Smooth muscle cell (in vitro differentiated cells): Measurements from ENCODE around the gene DMBT1. TPM values are rescaled to one million over a fixed set of nuclear protein-coding genes. Genes with fewer than 3 reads are reported as not detected.

Source experiments
- DNase-seq: peaks from one replicate; lab custom pipeline; 2025; ENCODE audit not compliant: unreplicated experiment; lab: John Stamatoyannopoulos, UW
- H2AFZ ChIP-seq: fragments of 200-600 bp; sonication (generic); 2 replicates; pipeline ENCODE4 v1.6.0; 2016; ENCODE audit warnings: antibody characterized with exemption, low read depth, mild to moderate bottlenecking
- H3F3A ChIP-seq: fragments of 200-600 bp; sonication (generic); 2 replicates; pipeline ENCODE4 v1.6.0; 2017; ENCODE audit warnings: antibody characterized with exemption, low read depth
- H3K27ac ChIP-seq: fragments of 200-600 bp; sonication (generic); 2 replicates; pipeline ENCODE4 v1.5.1; 2016; ENCODE audit warnings: low read depth, mild to moderate bottlenecking
- H3K27me3 ChIP-seq: fragments of 200-600 bp; sonication (generic); 2 replicates; pipeline ENCODE4 v1.6.1; 2016; ENCODE audit warnings: low read depth, mild to moderate bottlenecking
- H3K36me3 ChIP-seq: fragments of 200-600 bp; sonication (generic); 2 replicates; pipeline ENCODE4 v1.5.1; 2016; ENCODE audit warnings: low read depth
- H3K4me1 ChIP-seq: fragments of 200-600 bp; sonication (generic); 2 replicates; pipeline ENCODE4 v1.5.1; 2016; ENCODE audit warnings: low read depth
- H3K4me2 ChIP-seq: fragments of 200-600 bp; sonication (generic); 2 replicates; pipeline ENCODE4 v1.6.0; 2016; ENCODE audit warnings: mild to moderate bottlenecking
- H3K4me3 ChIP-seq: fragments of 200-600 bp; sonication (generic); 2 replicates; pipeline ENCODE4 v1.5.1; 2016; ENCODE audit warnings: mild to moderate bottlenecking
- H3K79me2 ChIP-seq: fragments of 200-600 bp; sonication (generic); 2 replicates; pipeline ENCODE4 v1.6.0; 2016; ENCODE audit warnings: low read depth, mild to moderate bottlenecking
- H3K9ac ChIP-seq: fragments of 200-600 bp; sonication (generic); 2 replicates; pipeline ENCODE4 v1.6.0; 2016; ENCODE audit warnings: low read depth
- H3K9me3 ChIP-seq: fragments of 200-600 bp; sonication (generic); replicated peaks from 2 replicates; pipeline ENCODE4 v1.5.1; 2016; ENCODE audit warnings: low read depth
- H4K20me1 ChIP-seq: fragments of 200-600 bp; sonication (generic); 2 replicates; pipeline ENCODE4 v1.6.0; 2016; ENCODE audit warnings: low read depth
- WGBS: methylation state at CpG from one replicate; pipeline ENCODE4 v1.1.7; 2016; ENCODE audit warnings: low lambda C conversion rate; 5-methylcytosine and 5-hydroxymethylcytosine counted together
- polyA plus RNA-seq: library from polyadenylated mRNA; unstranded; fragments of >200 nt; fragmentation: Nextera tagmentation; extraction: Ambion mirVana; gene quantifications from 2 replicates; pipeline ENCODE4 v1.2.1, GENCODE V29; 2016
- total RNA-seq: library from RNA; depleted of rRNA; stranded (reverse); fragments of >200 nt; gene quantifications from 2 replicates; pipeline ENCODE4 v1.2.3, GENCODE V29; 2014
- TF ChIP-seq, protein P1 (sequence below): fragments of 200-600 bp; sonication (generic); IDR thresholded peaks from 2 replicates; pipeline ENCODE4 v1.5.1; 2017; ENCODE audit warnings: borderline replicate concordance, mild to moderate bottlenecking, antibody characterized with exemption; ENCODE audit not compliant: insufficient read depth, poor library complexity, severe bottlenecking

Gene DMBT1
- total and polyA plus RNA-seq, 2 experiments from 2014 or later, result not detected

DNA sequence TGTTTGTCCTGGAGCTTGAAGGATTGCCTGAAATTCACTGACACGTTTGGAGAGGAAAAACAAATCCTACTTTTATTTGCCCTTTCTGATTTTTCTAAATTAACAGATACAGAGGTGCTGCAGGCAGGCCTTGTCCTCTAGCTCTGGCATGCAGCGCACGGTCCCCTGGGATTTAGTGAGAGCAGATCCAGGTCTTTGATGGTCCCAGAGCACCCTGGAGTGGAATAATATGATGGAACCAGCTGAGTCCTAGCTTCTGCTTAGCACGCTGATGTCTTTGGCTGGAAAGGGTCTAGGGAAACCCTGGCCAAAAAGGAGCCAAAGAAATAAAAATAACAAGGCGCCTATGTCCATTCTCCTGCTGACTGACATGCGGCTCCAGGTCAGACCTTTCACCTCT lies 98.6 kb downstream of the DMBT1 start:
- 87% methylated on average over 6 of the region's 6 CpGs for WGBS
- H3K27me3 ChIP-seq, result peaks cover 11% of the 10 kb centered on the region
- no peak overlapping the region for H3K4me3 ChIP-seq
- no peaks in the 10 kb centered on the region for H3K79me2 ChIP-seq
- H3K4me1 ChIP-seq, result no peaks in the 10 kb centered on the region
- no peak overlapping the region for H2AFZ ChIP-seq
- no peaks in the 10 kb centered on the region for H3K9me3 ChIP-seq
- H3K9ac ChIP-seq, result no peak overlapping the region
- TF ChIP-seq, protein P1, sequence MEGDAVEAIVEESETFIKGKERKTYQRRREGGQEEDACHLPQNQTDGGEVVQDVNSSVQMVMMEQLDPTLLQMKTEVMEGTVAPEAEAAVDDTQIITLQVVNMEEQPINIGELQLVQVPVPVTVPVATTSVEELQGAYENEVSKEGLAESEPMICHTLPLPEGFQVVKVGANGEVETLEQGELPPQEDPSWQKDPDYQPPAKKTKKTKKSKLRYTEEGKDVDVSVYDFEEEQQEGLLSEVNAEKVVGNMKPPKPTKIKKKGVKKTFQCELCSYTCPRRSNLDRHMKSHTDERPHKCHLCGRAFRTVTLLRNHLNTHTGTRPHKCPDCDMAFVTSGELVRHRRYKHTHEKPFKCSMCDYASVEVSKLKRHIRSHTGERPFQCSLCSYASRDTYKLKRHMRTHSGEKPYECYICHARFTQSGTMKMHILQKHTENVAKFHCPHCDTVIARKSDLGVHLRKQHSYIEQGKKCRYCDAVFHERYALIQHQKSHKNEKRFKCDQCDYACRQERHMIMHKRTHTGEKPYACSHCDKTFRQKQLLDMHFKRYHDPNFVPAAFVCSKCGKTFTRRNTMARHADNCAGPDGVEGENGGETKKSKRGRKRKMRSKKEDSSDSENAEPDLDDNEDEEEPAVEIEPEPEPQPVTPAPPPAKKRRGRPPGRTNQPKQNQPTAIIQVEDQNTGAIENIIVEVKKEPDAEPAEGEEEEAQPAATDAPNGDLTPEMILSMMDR, result no peak
- no peak for DNase-seq
- H3F3A ChIP-seq, result no peaks in the 10 kb centered on the region
- no peak overlapping the region for H3K27ac ChIP-seq
- H3K36me3 ChIP-seq, result no peaks in the 10 kb centered on the region
- H3K4me2 ChIP-seq, result no peak overlapping the region
- no peaks in the 10 kb centered on the region for H4K20me1 ChIP-seq

- TF ChIP-seq, protein P1, result no peak
- Histone ChIP-seq H3K4me3 (no peak overlapping the region), H3K4me1 (no peaks in the 10 kb centered on the region), H3K4me2 (no peak overlapping the region), H3F3A (no peaks in the 10 kb centered on the region), H3K27ac (no peak overlapping the region), H3K9ac (no peak overlapping the region), H3K79me2 (no peaks in the 10 kb centered on the region), H3K36me3 (no peaks in the 10 kb centered on the region), H4K20me1 (no peaks in the 10 kb centered on the region), H3K27me3 (peaks cover 6% of the 10 kb centered on the region), H2AFZ (no peak overlapping the region), H3K9me3 (no peaks in the 10 kb centered on the region)
- WGBS, result 80% methylated on average over 7 of the region's 7 CpGs
- no peak for DNase-seq
These were observed 99.1 kb downstream of the DMBT1 start for GRCh38 chr10:122659651-122660050.

DNA sequence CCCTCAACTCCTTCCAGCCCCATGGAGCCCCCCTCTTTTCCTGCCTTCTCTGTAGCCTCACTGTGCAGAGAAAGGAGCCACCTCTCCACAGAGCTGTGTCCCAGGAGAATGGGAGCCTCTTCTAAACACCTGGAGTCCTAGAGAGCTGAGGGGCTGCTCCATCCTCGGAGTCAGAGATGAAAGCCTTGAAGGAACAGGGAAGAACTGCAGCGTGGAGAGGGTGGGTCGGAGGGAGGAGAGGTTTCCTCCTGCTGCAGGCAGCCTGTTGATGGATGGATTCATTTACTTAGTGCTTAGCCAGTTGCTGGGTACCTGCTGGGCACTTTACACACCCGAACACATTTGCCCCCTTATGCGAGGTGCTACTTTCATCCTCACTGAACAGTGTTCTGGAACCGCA lies 100.1 kb downstream of the DMBT1 start:
- 79% methylated on average over 6 of the region's 6 CpGs for WGBS
- no peak overlapping the region for H3K27ac ChIP-seq
- TF ChIP-seq, protein P1, result no peak
- no peak for DNase-seq
- H3K27me3 ChIP-seq, result peaks cover 3% of the 10 kb centered on the region
- H4K20me1 ChIP-seq, result no peaks in the 10 kb centered on the region
- H3F3A ChIP-seq, result no peaks in the 10 kb centered on the region
- H3K9ac ChIP-seq, result no peak overlapping the region
- no peaks in the 10 kb centered on the region for H3K9me3 ChIP-seq
- no peaks in the 10 kb centered on the region for H3K4me1 ChIP-seq
- no peaks in the 10 kb centered on the region for H3K36me3 ChIP-seq
- H3K4me2 ChIP-seq, result no peak overlapping the region
- no peaks in the 10 kb centered on the region for H3K79me2 ChIP-seq
- no peak overlapping the region for H3K4me3 ChIP-seq
- H2AFZ ChIP-seq, result no peak overlapping the region

DNA sequence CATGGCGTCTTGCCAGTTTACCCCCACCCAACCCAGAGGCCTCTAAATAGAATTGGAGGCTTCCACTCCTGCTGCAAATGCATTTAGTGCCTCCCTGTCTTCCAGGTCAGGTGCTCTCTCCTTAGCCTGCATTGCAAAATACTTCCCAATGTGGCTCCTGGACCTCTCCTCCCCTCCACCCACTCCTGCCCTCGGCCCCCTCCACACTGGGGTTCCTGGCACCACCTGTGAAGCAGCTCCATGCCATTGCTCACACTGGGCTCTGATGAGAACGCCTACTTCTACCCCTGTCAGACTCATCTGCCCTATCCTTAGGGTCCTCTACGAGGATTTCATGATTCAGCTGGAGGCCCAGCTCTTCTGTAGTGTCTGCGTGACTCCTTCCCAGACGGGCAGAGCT lies 101.7 kb downstream of the DMBT1 start:
- no peak for DNase-seq
- Histone ChIP-seq H3K4me1 (no peaks in the 10 kb centered on the region), H2AFZ (no peak overlapping the region), H3F3A (no peaks in the 10 kb centered on the region), H3K27ac (no peak overlapping the region), H3K79me2 (no peaks in the 10 kb centered on the region), H3K9ac (no peak overlapping the region), H3K36me3 (no peaks in the 10 kb centered on the region), H3K4me3 (no peak overlapping the region), H4K20me1 (no peaks in the 10 kb centered on the region), H3K4me2 (no peak overlapping the region), H3K9me3 (no peaks in the 10 kb centered on the region), H3K27me3 (peaks cover 8% of the 10 kb centered on the region)
- 77% methylated on average over 6 of the region's 6 CpGs for WGBS
- TF ChIP-seq, protein P1, result no peak
